AG04450 (cell line): ENCODE measurements around the gene SMPX. TPM values are rescaled to one million over a fixed set of nuclear protein-coding genes. Genes with fewer than 3 reads are reported as not detected.

Experiments used
- CTCF ChIA-PET: fragments of 300-600, 350-600 bp; formaldehyde crosslinking; extraction: SDS; loops from one replicate; lab custom pipeline; 2022; ENCODE audit warnings: antibody characterized with exemption, inconsistent platforms; lab: Charles Lee
- POLR2A ChIA-PET: fragments of 350-600 bp; formaldehyde crosslinking; extraction: SDS; loops from one replicate; lab custom pipeline; 2021; ENCODE audit warnings: antibody characterized with exemption, inconsistent platforms; lab: Yijun Ruan, JAX
- DNase-seq: peaks from one replicate; pipeline ENCODE4 v3.0.0-alpha.2; 2011; ENCODE audit warnings: low read depth, low spot score
- H3K27ac ChIP-seq: one replicate; pipeline ENCODE4 v1.5.1; 2012; ENCODE audit warnings: low read depth, low read length, control low read depth
- H3K27me3 ChIP-seq: one replicate; pipeline ENCODE4 v1.6.0; 2012; ENCODE audit warnings: low read length; ENCODE audit not compliant: control insufficient read depth, insufficient read depth
- H3K4me3 ChIP-seq: 2 replicates; pipeline ENCODE4 v1.5.1; 2011; ENCODE audit warnings: mild to moderate bottlenecking, low read depth, low read length, control low read depth
- H3K9me3 ChIP-seq: 2 replicates; pipeline ENCODE4 v1.5.1; 2012; ENCODE audit warnings: low read length; ENCODE audit not compliant: control insufficient read depth, insufficient read depth
- polyA plus RNA-seq: library from polyadenylated mRNA; depleted of rRNA; stranded (reverse); fragments of >200 nt; gene quantifications from 2 replicates; pipeline ENCODE4 v1.2.3, GENCODE V29; 2011
- TF ChIP-seq, protein P1 (sequence below): IDR thresholded peaks from 2 replicates; pipeline ENCODE4 v1.5.1; 2011; ENCODE audit warnings: low read depth, low read length, control low read depth, inconsistent platforms

SMPX gene
- polyA plus RNA-seq, 1 experiment, result not detected

- ChIA-PET CTCF (no interaction called here), POLR2A (no interaction called here)
- Histone ChIP-seq H3K9me3 (no peaks in the 10 kb centered on the region), H3K4me3 (no peak overlapping the region), H3K27me3 (no peaks in the 10 kb centered on the region), H3K27ac (no peak overlapping the region)
- TF ChIP-seq, protein P1, sequence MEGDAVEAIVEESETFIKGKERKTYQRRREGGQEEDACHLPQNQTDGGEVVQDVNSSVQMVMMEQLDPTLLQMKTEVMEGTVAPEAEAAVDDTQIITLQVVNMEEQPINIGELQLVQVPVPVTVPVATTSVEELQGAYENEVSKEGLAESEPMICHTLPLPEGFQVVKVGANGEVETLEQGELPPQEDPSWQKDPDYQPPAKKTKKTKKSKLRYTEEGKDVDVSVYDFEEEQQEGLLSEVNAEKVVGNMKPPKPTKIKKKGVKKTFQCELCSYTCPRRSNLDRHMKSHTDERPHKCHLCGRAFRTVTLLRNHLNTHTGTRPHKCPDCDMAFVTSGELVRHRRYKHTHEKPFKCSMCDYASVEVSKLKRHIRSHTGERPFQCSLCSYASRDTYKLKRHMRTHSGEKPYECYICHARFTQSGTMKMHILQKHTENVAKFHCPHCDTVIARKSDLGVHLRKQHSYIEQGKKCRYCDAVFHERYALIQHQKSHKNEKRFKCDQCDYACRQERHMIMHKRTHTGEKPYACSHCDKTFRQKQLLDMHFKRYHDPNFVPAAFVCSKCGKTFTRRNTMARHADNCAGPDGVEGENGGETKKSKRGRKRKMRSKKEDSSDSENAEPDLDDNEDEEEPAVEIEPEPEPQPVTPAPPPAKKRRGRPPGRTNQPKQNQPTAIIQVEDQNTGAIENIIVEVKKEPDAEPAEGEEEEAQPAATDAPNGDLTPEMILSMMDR, result no peak
- no peak for DNase-seq
Measured at GRCh38 chrX:21735038-21735767, 22.7 kb downstream of the SMPX start.

DNA sequence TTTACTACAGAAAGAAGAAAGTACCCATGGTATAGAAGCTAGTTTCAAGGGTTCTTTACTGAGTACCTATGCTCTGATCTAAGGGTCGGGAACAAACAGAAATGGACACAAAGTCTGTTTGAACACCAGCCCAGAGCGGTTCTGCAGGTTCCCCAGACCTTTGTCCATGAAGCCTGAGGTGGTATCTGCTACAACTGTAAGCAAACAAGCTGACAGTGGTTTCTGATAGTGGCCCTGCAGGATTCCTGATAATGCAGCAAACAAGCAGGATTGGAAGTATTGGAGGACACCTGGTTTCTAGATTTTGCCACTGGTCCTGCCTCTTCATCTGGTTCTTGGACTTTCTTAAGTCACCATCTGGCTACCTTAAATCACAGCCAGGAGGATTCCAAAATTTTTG lies 23.7 kb downstream of the SMPX start:
- DNase-seq, result no peak
- Histone ChIP-seq H3K27me3 (no peaks in the 10 kb centered on the region), H3K27ac (no peak overlapping the region), H3K4me3 (no peak overlapping the region), H3K9me3 (no peaks in the 10 kb centered on the region)
- POLR2A ChIA-PET, result no interaction called here
- TF ChIP-seq, protein P1, result no peak
- CTCF ChIA-PET, result interaction anchor here (0.6 to 1.5 kb wide), 4 partner anchors 9 to 1205 kb away, joined by 3 to 4 read pairs (median 4); no protein-coding TSS in a partner anchor

- H3K9me3 ChIP-seq, result no peaks in the 10 kb centered on the region
- POLR2A ChIA-PET, result no interaction called here
- H3K4me3 ChIP-seq, result no peak overlapping the region
- no peak overlapping the region for H3K27ac ChIP-seq
- no peaks in the 10 kb centered on the region for H3K27me3 ChIP-seq
- TF ChIP-seq, protein P1, result no peak
- CTCF ChIA-PET, result interaction anchor here (1.2 to 1.5 kb wide), 3 partner anchors 8 to 1204 kb away, joined by 3 to 4 read pairs (median 4); no protein-coding TSS in a partner anchor
- no peak for DNase-seq
Measured at GRCh38 chrX:21733705-21734104, 24.2 kb downstream of the SMPX start.

GRCh38 chrX:21730026-21730425 lies 27.9 kb downstream of the SMPX start:
- TF ChIP-seq, protein P1, result no peak
- no peak overlapping the region for H3K27ac ChIP-seq
- no peak for DNase-seq
- no peaks in the 10 kb centered on the region for H3K9me3 ChIP-seq
- H3K27me3 ChIP-seq, result no peaks in the 10 kb centered on the region
- H3K4me3 ChIP-seq, result no peak overlapping the region
- CTCF ChIA-PET, result no interaction called here
- POLR2A ChIA-PET, result no interaction called here

GRCh38 chrX:21728276-21728968 lies 29.5 kb downstream of the SMPX start:
- Histone ChIP-seq H3K27me3 (no peaks in the 10 kb centered on the region), H3K9me3 (no peaks in the 10 kb centered on the region), H3K4me3 (no peak overlapping the region), H3K27ac (no peak overlapping the region)
- no peak for DNase-seq
- TF ChIP-seq, protein P1, result no peak
- ChIA-PET CTCF (no interaction called here), POLR2A (no interaction called here)
